NCI-H226 (cell line): ENCODE results near the gene RGN.
"Not testable (repeated sequence)": the region's sequence is repeated elsewhere in the genome, so short reads cannot be mapped to it uniquely, and the experiment has no call there.

Experiments used
- DNase-seq: peaks from one replicate; pipeline ENCODE4 v3.0.0-alpha.2; 2015

Gene RGN

DNA sequence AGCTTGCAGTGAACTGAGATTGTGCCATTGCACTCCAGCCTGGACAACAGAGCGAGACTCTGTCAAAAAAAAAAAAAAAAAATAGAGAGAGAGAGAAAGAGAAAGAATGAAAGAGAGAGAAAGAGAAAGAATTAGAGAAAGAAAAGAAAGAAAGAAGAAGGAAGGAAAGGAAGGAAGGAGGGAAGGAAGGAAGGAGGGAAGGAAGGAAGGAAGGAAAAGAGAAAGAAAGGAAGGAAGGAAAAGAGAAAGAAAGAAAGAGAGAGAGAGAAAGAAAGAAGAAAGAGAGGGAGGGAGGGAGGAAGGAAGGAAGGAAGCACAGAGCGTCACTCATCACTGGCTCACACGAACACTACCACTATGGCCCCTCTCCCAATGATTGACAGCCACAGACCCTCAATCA lies 46.2 kb downstream of the RGN start:
- DNase-seq = not testable (repeated sequence)

DNA sequence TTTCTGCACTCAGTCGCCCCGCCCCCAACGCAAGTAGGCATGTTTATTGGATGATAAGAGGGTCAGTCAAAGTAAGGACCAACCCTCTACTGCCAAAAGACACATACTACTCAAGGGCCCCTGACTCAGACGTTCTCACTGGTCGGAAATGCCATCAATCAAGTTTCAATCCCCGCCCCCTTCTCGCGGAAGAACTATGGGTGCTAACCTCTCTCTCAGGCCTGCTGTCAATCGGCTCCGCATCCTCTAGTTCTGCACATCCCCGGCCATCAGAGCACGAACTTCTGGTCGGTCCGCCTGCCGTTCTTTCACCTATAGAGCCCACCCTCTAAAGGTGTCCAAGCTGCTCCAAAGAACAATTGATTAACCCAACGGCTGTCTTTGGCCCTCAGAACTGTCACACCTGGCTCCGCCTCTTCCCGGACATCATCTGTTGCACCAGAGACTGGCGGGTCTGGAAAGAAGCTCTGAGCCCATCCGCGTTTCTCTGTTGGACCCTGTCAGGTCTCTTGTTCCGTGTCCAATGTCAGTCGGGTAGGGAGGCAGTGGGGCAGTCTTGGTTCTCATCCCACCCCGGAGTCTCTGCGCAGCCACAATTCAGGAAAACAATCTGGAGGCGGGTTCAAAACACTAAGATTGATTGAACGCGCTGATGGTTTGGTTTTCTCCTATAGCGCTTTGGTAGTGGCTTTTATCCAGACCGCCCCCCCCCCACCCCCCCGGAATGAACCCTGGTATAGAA lies 51.1 kb downstream of the RGN start:
- peak; percentile 88 for DNase-seq

DNA sequence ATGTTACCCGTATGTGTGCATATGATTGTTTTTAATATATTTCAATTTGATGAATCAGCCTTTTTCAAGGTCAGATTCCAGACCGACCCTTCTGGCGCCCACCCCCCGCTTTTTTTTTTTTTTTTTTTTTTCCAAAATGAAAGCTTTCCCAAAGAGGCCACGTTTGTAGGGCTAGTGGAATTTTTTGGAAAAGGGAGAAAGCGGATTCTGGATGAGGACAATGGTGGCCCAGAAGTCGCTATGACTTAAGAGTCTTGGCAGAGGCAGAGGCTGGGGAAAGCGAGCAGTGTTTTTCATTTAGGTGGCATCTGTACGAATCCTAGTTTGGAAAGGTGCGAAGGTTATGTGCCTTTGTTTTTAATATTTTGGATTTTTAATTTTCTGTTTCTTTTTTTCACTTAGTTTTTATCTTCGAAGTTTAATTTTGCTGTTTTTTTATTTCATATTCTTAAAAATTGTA lies 51.7 kb downstream of the RGN start:
- no peak for DNase-seq

DNA sequence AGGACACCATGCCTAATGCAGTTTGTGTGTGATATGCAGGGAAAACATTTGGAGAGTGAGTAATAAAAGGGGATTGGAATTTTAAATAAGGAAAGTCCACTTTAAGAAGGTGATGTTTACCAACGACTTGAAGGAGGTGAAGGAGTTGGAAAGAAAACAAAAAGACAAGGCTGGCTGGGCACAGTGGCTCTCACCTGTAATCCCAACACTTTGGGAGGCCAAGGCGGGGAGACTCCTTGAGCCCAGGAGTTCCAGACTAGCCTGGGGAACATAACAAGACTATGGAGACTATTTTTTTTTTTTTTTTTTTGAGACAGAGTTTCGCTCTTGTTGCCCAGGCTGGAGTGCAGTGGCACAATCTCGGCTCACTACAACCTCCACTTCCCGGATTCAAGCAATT lies 55.2 kb downstream of the RGN start:
- DNase-seq = no peak

DNA sequence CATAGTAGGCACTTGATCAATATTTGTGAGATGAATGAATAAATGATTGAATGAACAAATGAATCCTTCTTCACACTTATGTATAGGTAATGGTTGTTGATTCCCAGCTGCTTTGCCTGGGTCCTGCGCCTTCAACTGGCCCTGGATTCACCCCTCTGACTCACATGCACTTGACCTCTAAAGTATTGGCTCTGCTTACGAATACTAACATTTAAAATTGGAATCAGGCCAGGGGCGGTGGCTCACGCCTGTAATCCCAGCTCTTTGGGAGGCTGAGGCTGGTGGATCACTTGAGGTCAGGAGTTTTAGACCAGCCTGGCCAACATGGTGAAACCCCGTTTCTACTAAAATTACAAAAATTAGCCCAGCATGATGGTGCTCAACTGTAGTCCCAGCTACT lies 57.4 kb downstream of the RGN start:
- peak; percentile 6 for DNase-seq

DNA sequence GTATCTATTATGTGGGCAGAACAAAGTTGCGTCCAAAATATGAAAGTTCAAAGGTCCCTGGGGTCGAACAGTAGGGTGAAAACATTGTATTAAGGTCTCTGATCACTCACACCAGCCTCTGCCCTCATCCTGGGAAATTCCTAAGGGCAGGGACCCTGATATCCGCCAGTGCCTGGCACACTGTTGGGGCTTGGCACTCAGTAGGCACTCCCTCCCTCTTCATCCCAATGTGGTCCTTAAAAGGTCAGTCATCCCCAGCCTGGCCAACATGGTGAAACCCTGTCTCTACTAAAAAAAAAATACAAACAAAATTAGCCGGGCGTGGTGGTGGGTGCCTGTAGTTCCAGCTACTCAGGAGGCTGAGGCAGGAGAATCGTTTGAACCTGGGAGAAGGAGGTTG lies 59.9 kb downstream of the RGN start:
- DNase-seq = no peak
